Activated effector memory CD4-positive, alpha-beta T cell treated with anti-CD3 and anti-CD28 coated beads, Interleukin-2, amount 50 U/mL, for 16 hours (primary cell): ENCODE data around the gene TSPAN9.

Experiments used
- DNase-seq: peaks from one replicate; pipeline ENCODE4 v3.0.0-alpha.2; 2020

Gene TSPAN9

GRCh38 chr12:3145546-3146310 is 68.5 kb downstream of the TSPAN9 start:
- DNase-seq, result no peak

DNA sequence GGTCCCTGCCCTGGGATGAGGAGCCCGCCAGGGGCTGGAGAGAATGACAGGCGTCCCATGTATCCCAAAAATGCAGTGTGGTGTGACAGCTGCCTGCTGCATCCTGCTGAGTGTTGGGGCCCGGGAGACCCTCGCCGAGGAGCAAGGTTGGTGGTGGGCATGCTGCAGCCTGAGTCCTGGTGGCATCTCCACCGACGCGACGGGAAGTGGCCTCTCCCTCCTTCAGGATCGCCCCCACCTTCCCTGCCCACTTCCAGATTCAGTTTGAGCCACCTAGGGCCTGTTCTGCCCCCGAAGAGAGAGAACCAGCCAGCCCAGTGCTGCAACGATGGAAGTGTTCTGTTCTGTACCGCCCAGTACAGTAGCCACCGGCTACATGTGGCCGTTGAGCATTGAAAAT is 70.1 kb downstream of the TSPAN9 start:
- DNase-seq, result no peak

DNA sequence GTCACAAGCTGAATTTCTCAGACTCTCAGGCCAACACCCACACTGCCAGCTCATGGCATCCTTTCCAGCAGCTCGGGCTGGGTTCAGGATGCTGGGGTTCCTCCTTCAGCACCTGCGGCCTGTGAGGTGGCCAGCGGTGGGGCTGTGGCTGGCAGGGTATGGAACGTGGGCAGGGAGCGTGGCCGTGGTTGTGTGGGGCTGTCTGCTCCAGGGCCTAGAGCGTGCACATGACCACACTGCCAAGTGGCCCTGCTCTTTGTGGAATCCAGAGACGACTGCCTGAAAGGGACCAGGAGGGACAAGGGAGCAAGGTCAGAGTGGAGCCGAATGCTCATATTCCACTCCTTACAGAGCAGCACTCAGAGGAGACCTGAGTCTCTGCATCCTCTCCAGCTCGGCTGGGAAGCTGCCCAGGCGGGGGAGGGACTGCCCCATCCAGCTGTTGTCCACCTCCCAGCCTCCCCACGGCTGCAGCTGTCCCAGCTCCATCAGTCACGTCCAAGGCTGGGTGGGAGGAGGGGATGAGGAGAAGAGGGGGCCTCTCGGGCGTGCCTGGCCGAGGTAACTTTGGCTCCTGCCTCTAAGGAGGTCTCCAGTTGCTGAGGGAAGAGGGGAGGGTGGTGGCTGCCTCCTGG is 71.3 kb downstream of the TSPAN9 start:
- no peak for DNase-seq

DNA sequence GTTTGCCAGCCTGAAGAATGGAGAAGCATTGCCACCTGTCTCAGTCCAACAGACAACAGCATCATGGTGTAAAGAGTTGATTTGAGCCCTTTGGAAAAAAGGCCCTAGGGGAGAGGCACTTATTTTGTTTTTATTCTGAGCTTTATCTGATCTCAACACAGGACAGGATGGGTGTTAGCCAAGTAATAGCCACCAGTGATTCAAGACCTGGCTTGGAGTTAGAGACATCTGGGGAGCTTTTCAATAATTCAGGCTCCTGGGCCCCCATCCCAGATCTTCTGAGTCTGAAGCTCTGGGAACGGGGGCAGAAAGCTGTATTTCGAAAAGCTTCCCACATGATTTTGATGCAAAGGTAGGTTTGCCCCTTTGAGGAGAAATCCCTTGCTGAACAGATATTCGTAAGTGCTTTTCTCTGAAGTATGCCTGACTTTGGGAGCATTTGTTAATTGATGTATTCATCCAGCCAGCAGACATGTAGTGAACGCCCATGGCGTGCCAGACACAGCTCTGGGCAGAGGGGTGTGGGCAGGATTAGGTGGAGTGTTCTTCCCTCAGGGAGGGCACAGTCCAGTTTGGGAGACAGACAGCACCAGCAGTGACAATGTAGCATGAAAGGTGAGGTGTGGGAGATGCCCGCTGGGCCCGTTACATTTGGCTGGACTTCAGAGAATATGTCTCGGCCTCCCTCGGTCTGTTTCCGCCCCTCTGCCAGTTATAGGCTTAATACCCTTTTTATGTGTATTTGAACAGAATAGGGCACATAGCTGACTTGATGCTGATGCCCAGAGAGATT is 72.5 kb downstream of the TSPAN9 start:
- no peak for DNase-seq

GRCh38 chr12:3150308-3150670 is 73.1 kb downstream of the TSPAN9 start:
- DNase-seq, result no peak

DNA sequence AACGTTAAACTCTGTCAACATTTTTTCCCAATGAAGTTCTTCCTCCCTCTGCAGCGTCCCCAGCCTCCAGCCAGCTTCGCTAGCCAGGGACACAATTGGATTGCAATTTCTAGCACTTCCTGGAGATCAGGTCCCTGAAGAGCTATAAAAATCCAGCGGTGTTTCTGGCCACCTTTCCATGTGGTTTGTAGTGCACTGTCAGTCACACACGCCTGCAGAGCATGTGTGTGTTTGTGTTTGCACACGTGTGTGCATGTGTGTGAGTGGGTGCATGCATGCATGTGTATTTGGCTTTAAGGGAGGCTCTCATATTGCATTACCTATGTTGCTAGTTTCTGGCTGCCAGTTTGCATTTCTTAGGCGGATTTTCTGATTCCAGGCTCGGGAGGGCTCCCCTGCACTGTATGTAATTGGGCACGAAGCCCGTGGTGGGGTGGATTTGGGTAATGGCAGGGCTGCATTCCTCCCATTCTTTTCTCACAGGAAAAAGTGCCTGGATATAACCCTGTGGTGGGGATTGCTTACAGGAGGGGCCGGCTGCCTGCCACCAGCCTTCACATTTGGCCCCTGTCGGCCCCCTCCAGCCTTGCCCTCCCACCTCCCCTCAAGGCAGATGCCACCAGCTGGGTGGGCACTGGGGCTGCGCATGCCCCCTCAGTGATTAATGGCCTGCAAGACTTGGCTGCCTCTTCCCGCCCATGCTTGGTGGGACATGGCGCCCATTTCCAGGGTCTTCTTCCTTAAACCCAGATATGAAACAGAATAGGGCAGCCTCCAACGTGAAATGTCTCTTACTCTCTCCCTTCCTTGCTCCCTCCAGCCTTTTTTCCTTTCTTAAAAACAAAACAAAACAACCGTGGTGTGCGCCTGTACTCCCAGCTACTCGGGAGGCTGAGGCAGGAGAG is 74.0 kb downstream of the TSPAN9 start:
- no peak for DNase-seq

DNA sequence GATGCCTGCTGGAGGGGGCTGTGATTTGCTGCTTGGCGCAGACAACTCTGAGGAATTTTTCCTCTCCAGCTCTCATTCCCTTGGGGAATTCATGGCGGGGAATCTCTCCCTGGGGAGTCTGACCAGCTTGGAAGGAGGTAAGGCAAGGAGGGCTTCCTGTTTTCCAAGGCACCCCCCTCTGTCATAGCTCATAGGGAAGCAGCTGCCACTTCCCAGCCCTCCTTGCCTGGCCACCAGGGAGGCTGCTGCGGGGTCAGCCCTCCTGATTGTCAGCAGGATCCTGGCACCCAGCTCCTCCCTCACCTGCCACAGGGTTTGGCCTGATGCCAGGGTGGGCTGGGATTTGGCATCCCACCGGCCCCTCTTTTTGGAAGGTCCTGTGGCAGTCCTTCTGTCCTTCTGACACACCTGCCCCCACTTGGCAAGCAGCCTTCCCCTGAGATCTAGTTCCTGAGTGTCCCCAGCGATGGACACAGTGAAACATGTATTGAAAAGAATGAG is 74.9 kb downstream of the TSPAN9 start:
- no peak for DNase-seq

GRCh38 chr12:3152892-3153291 is 75.7 kb downstream of the TSPAN9 start:
- DNase-seq, result no peak

GRCh38 chr12:3154006-3154405 is 76.8 kb downstream of the TSPAN9 start:
- no peak for DNase-seq

DNA sequence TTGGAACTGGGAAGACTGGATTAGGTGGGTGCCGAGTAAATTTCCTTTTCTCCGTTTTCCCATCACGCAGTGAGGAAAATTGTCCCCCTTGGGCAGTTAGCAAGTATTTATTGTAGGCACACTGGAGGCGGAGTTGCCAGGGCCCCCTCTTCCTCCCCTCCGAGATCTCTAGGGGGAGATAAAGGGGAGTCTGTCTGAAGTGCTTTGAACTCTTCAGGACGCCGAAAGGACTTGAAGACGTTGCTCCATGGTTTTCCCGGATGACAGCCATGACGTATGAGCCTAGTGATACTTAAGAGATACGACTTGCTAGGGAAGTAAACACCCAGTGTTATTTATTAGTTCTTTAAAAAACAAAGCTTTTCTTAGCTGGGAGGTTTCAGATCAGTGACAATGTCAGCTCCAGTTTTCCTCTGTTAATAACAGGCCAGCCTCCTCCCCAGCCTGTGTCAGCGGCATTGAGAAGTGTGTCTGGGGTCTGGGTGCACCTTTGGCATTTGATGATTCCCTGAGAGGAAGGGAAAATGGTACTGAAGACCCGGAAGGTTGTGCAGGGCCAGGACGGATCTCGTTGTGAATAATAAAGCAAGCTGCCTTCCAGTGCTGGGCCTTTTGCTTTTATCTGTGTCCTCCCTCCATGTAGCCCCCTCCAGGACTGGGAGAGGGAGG is 78.7 kb downstream of the TSPAN9 start:
- no peak for DNase-seq

DNA sequence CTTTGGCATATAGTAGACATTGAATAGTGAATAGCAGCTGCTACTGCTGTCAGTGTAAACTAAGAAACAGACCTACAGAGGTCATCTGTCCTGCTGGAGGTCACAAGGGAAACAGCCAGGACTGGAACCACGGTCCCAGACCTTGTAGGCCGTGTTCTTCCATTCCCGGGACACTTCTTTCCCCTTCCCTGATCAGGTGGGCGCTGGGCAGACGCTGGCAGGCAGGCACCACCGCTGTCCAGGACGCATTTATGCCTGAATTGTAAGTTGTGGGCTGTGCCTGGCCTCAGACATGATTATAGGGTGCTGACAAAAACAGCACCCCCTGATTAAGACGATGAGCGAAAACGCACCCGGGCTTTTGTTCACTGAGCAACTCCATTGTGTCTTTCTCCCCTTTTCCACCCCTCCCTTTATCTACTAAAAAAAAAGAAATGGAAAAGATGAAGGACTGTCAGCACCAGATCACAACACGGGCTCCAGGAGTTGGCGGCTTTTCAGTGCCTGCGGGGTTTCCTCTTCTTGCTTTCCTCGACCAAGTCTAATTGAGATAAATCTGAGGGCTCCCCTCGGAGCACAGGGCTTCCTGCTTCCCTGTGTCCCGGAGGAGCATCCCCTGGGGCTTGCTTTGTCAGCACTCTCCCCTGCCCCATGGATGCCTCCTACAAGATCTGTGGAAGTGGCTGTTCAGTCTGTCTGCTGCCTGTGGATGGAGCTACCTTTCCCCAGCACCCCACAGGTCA is 80.6 kb downstream of the TSPAN9 start:
- DNase-seq, result no peak

DNA sequence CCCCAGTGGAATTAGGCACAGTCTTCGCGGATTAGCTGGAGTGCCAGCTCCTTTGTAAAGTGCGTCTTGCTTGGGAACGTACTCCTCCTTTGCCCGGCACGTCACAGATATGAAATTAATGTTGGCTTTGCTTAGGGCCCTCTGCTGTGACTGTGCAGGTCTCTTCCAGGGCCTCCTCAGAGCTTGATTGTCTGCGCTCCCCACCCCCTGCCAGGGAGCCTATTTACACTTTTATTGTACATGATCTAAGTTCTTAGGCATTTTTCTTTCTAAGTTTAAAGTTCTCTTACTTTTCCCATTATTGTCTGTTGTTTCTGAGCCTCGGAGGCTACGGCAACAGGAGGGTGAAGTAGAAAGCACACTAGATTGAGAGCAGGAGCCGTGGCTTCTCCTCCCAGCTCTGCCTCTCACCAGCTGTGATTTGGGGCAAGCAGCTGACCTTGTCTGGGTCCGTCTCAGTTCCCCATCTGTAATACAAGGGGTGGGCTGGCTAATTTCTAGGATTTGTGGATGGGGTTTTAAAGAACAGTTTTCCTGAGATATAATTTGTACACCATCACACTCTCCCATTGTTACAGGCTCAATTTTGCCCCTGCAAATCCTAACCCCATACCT is 81.8 kb downstream of the TSPAN9 start:
- DNase-seq, result no peak

DNA sequence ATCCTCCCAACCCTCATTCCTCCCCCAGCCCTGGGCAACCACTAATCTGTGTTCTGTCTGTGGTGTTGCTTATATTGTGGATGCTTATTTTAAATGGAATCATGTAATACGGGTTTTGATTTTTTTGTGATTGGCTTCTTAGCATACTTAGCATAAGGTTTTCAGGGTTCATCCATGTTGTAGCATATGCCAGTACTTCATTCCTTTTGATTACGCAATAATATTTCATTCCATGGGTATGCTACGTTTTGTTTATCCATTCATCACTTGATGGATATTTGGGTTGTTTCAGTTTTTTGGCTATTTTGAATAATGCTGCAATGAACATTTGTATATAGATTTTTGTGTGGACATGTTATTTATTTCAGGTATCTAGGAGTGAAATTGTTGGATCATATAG is 82.9 kb downstream of the TSPAN9 start:
- no peak for DNase-seq

DNA sequence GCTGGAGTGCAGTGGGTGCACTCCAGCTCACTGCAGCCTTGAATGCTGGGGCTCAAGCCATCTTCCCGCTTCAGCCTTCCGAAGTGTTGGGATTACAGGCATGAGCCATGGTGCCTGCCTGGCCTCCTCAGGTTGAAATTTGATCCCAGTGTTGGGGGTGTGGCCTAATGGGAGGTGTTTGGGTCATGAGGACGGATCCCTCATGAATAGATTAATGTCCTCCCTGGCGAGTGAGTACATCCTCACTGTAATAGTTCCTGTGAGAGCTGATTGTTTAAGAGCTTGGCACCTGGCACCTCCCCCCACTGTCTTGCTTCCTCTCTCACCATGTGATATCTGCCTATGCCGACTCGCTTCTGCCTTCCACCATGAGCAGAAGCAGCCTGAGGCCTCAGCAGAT is 84.7 kb downstream of the TSPAN9 start:
- DNase-seq, result no peak

GRCh38 chr12:3164454-3165077 is 87.4 kb downstream of the TSPAN9 start:
- no peak for DNase-seq

- DNase-seq, result no peak
Observed at GRCh38 chr12:3165078-3165980, 88.2 kb downstream of the TSPAN9 start.

- DNase-seq, result no peak
Observed at GRCh38 chr12:3167636-3168035, 90.5 kb downstream of the TSPAN9 start.

GRCh38 chr12:3168223-3169221 is 91.3 kb downstream of the TSPAN9 start:
- no peak for DNase-seq
